GM18502 (cell line): Measurements from ENCODE around the gene GRAMD1B.
A peak's percentile ranks its signal among the peaks of the same experiment; 100 is the strongest.

ENCODE experiments used
- ATAC-seq: cut with Tn5 transposase; IDR thresholded peaks from one replicate; pipeline ENCODE4 v1.9.1; 2021; ENCODE audit warnings: mild to moderate bottlenecking; ENCODE audit not compliant: unreplicated experiment, poor library complexity

Gene GRAMD1B

GRCh38 chr11:123580557-123581275 lies 150.6 kb downstream of the GRAMD1B start:
- peak; percentile 79 for ATAC-seq

- ATAC-seq: no peak
Observed at GRCh38 chr11:123581651-123582399, 151.8 kb downstream of the GRAMD1B start.

GRCh38 chr11:123582992-123583504 lies 153.0 kb downstream of the GRAMD1B start:
- ATAC-seq: no peak

GRCh38 chr11:123584186-123584585 lies 154.1 kb downstream of the GRAMD1B start:
- no peak for ATAC-seq

GRCh38 chr11:123584737-123585136 lies 154.7 kb downstream of the GRAMD1B start:
- no peak for ATAC-seq

GRCh38 chr11:123585206-123585605 lies 155.1 kb downstream of the GRAMD1B start:
- ATAC-seq: no peak

GRCh38 chr11:123585706-123586105 lies 155.6 kb downstream of the GRAMD1B start:
- ATAC-seq: no peak

- no peak for ATAC-seq
Observed at GRCh38 chr11:123586568-123586967, 156.5 kb downstream of the GRAMD1B start.

- ATAC-seq: no peak
Observed at GRCh38 chr11:123587044-123587443, 157.0 kb downstream of the GRAMD1B start.

GRCh38 chr11:123587559-123587958 lies 157.5 kb downstream of the GRAMD1B start:
- ATAC-seq: no peak

- no peak for ATAC-seq
Observed at GRCh38 chr11:123588117-123588863, 158.2 kb downstream of the GRAMD1B start.

- ATAC-seq: no peak
Observed at GRCh38 chr11:123588864-123589262, 158.8 kb downstream of the GRAMD1B start.

GRCh38 chr11:123590296-123590912 lies 160.3 kb downstream of the GRAMD1B start:
- ATAC-seq: no peak

- no peak for ATAC-seq
Observed at GRCh38 chr11:123593570-123593969, 163.5 kb downstream of the GRAMD1B start.

GRCh38 chr11:123594188-123594901 lies 164.3 kb downstream of the GRAMD1B start:
- no peak for ATAC-seq

- ATAC-seq: no peak
Observed at GRCh38 chr11:123594921-123595320, 164.9 kb downstream of the GRAMD1B start.

GRCh38 chr11:123597859-123598258 lies 167.8 kb downstream of the GRAMD1B start:
- ATAC-seq: no peak

GRCh38 chr11:123601136-123601535 lies 171.1 kb downstream of the GRAMD1B start:
- ATAC-seq: no peak

- no peak for ATAC-seq
Observed at GRCh38 chr11:123601743-123602142, 171.7 kb downstream of the GRAMD1B start.

- ATAC-seq: no peak
Observed at GRCh38 chr11:123603666-123604065, 173.6 kb downstream of the GRAMD1B start.
